ENCODE data around the gene KIF26A. TPM values are rescaled to one million over a fixed set of nuclear protein-coding genes. Genes with fewer than 3 reads are reported as not detected.

KIF26A gene
- total and polyA plus RNA-seq, 2 donors from 2014 or later: 2.3 to 12.3 TPM

GRCh38 chr14:104191409-104191997 is 53.1 kb downstream of the KIF26A start:
- no peak for DNase-seq
- H3K4me3 ChIP-seq (ENCODE audit: low read length in 3 of 3): no peak overlapping the region
- intact Hi-C loops (cut with DNase I): no loop called here
- no peak overlapping the region for H3K27ac ChIP-seq (ENCODE audit: low read depth in 2 of 2, low read length in 2 of 2)
- H3K36me3 ChIP-seq (ENCODE audit: control insufficient read depth in 2 of 3, insufficient read depth in 3 of 3, low read length in 3 of 3): no peaks in the 10 kb centered on the region
- FAIRE-seq: no peak
- no peak for TF ChIP-seq CTCF (IDR thresholded peaks at IDR 0.05; ENCODE audit: borderline replicate concordance, extremely low read depth, insufficient read depth)
- H3K9me3 ChIP-seq (ENCODE audit: control insufficient read depth in 2 of 3, insufficient read depth in 1 of 3, low read length in 3 of 3): no peaks in the 10 kb centered on the region
- H3K4me1 ChIP-seq (ENCODE audit: control insufficient read depth in 2 of 3, insufficient read depth in 2 of 3, low read depth in 1 of 3, low read length in 3 of 3): peaks cover 0 to 2% (median 0%) of the 10 kb centered on the region in 3 donors
- no peaks in the 10 kb centered on the region for H3K27me3 ChIP-seq (ENCODE audit: control insufficient read depth, insufficient read depth, low read length)
- no peak overlapping the region for H3K9ac ChIP-seq (ENCODE audit: low read length in 3 of 3)

DNA sequence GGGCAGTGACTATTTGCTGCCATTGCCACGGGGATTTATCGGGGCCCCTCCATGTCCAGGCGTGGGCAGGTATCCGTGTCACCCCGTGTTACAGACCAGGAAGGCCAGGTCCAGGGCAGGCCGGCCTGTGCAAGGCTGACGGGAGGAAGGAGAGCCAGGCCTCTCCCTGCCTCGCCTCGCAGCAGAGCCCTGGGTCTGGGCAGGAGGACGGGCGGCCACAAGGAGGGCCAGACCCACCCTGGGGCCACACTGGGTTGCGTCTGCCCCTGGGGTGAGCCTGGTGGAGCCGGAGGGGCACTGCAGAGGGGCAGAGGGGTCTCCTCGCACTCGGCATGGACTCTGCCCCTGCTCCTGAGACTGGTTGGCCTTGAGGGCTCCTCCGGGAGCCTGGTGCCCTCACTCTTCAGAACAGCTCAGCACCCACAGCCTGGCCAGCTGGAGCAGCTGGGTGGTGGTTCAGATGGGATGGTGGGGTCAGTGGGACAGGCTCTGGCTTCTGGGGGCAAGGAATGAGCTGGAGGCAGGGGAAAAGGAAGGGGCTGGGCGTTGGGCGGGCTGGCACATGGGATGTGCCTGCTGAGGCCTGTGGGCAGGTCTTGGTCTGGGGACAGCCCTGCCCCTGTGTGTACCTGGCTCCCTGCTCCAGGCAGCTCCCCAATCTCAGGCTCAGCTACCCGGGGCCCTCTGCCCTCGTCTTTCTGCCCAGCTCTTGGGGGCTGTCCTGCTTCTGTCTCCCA is 53.9 kb downstream of the KIF26A start:
- Histone ChIP-seq H3K4me3 (ENCODE audit: low read length in 3 of 3) (no peak overlapping the region), H3K36me3 (ENCODE audit: control insufficient read depth in 2 of 3, insufficient read depth in 3 of 3, low read length in 3 of 3) (no peaks in the 10 kb centered on the region), H3K27ac (ENCODE audit: low read depth in 2 of 2, low read length in 2 of 2) (no peak overlapping the region), H3K4me1 (ENCODE audit: control insufficient read depth in 2 of 3, insufficient read depth in 2 of 3, low read depth in 1 of 3, low read length in 3 of 3) (peaks cover 0 to 7% (median 0%) of the 10 kb centered on the region in 3 donors), H3K9ac (ENCODE audit: low read length in 3 of 3) (no peak overlapping the region), H3K27me3 (ENCODE audit: control insufficient read depth, insufficient read depth, low read length) (no peaks in the 10 kb centered on the region), H3K9me3 (ENCODE audit: control insufficient read depth in 2 of 3, insufficient read depth in 1 of 3, low read length in 3 of 3) (no peaks in the 10 kb centered on the region)
- TF ChIP-seq CTCF (IDR thresholded peaks at IDR 0.05; ENCODE audit: borderline replicate concordance, extremely low read depth, insufficient read depth): no peak
- intact Hi-C loops (cut with DNase I): no loop called here
- no peak for FAIRE-seq
- no peak for DNase-seq

DNA sequence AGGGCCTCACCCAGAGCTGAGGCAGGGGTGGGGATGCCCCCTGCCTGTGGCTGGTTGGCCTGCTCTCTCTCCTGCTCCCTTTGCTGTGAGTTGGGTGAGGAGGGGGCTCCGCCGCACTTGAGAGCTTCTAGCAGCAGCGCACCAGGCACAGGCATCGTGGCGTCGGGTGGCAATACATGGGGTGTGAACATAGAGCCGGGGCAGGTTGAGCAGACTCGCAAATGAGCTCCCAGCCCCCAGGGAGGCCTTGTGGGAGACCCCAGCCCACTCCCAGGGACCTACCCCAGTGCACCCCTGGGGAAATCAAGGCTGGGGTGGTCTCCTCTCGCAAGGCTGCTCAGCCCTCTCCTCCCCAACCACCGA is 54.5 kb downstream of the KIF26A start:
- Histone ChIP-seq H3K27ac (ENCODE audit: low read depth in 2 of 2, low read length in 2 of 2) (no peak overlapping the region), H3K4me3 (ENCODE audit: low read length in 3 of 3) (no peak overlapping the region), H3K9me3 (ENCODE audit: control insufficient read depth in 2 of 3, insufficient read depth in 1 of 3, low read length in 3 of 3) (no peaks in the 10 kb centered on the region), H3K27me3 (ENCODE audit: control insufficient read depth, insufficient read depth, low read length) (no peaks in the 10 kb centered on the region), H3K4me1 (ENCODE audit: control insufficient read depth in 2 of 3, insufficient read depth in 2 of 3, low read depth in 1 of 3, low read length in 3 of 3) (peaks cover 0 to 7% (median 0%) of the 10 kb centered on the region in 3 donors), H3K36me3 (ENCODE audit: control insufficient read depth in 2 of 3, insufficient read depth in 3 of 3, low read length in 3 of 3) (no peaks in the 10 kb centered on the region), H3K9ac (ENCODE audit: low read length in 3 of 3) (no peak overlapping the region)
- intact Hi-C loops (cut with DNase I): no loop called here
- FAIRE-seq: no peak
- no peak for TF ChIP-seq CTCF (IDR thresholded peaks at IDR 0.05; ENCODE audit: borderline replicate concordance, extremely low read depth, insufficient read depth)
- no peak for DNase-seq
